Transverse colon (tissue), 3 donors: ENCODE data around the gene C19orf38.

Source experiments
- POLR2A ChIP-seq: fragments of 450-650 bp; IDR thresholded peaks from one replicate; pipeline ENCODE4 v1.6.1; 2016; ENCODE audit warnings: antibody characterized with exemption, mild to moderate bottlenecking, moderate library complexity
- TF ChIP-seq, protein P1 (sequence below), 5 experiments: fragments of 200-600 bp in 3 of 5; fragments of 450-650 bp in 2 of 5; sonication (generic) in 3 of 5; IDR thresholded peaks; 1 replicate in 2 of 5; 2 replicates in 3 of 5; pipeline ENCODE4 v1.5.1; 2016 to 2017; ENCODE audit warnings: antibody characterized with exemption in 5 of 5, inconsistent platforms in 3 of 5, mild to moderate bottlenecking in 2 of 5, moderate library complexity in 1 of 5

DNA sequence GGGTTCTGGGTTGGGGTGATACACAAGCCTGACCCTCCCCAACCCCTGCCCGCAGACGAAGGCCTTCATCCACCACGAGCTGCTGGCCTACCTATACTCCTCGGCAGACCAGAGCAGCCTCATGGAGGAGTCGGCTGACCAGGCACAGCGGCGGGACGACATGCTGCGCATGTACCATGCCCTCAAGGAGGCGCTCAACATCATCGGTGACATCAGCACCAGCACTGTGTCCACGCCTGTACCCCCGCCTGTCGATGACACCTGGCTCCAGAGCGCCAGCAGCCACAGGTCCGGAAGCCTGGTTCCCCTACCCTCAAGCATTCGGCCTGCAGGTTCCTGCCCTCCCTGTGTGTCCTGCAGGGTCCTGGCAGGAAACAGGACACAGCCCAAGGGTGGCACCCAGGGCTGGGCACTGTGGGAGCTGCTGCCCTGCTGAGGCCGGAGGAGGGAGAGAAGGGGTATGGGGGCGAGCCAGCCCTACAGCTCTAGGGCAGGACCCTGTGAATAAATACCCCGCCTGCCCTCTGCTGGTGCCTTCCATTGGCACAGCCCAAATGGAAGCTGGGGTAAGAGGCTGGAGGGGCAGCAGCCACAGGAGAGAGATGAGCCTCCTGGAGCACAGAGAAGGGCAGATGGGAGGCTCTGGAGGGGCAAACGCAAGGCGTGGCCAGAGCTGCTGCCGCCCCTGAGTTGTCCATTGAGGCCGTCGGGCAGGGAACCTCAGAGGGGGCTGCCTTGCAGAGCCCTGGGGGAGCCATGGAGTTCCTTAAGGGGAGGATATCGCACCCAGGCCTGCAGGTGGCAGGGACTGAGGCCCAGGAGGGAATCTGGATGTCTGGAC is 19.0 kb upstream of the C19orf38 start:
- TF ChIP-seq, protein P1, sequence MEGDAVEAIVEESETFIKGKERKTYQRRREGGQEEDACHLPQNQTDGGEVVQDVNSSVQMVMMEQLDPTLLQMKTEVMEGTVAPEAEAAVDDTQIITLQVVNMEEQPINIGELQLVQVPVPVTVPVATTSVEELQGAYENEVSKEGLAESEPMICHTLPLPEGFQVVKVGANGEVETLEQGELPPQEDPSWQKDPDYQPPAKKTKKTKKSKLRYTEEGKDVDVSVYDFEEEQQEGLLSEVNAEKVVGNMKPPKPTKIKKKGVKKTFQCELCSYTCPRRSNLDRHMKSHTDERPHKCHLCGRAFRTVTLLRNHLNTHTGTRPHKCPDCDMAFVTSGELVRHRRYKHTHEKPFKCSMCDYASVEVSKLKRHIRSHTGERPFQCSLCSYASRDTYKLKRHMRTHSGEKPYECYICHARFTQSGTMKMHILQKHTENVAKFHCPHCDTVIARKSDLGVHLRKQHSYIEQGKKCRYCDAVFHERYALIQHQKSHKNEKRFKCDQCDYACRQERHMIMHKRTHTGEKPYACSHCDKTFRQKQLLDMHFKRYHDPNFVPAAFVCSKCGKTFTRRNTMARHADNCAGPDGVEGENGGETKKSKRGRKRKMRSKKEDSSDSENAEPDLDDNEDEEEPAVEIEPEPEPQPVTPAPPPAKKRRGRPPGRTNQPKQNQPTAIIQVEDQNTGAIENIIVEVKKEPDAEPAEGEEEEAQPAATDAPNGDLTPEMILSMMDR (IDR thresholded peaks at IDR 0.05), result no peak
- TF ChIP-seq POLR2A, result no peak
